Thoracic aorta (tissue), 2 donors: Measurements from ENCODE around the gene B4GALNT2. TPM values are rescaled to one million over a fixed set of nuclear protein-coding genes. Genes with fewer than 3 reads are reported as not detected.
"Not testable (repeated sequence)": the region's sequence is repeated elsewhere in the genome, so short reads cannot be mapped to it uniquely, and the experiment has no call there.

Experiments used
- ATAC-seq: fragments of 150-250 bp; one replicate; pipeline ENCODE4 v1.8.0; 2017; ENCODE audit warnings: low read depth; ENCODE audit not compliant: insufficient number of reproducible peaks, low FRiP score
- DNase-seq: peaks from one replicate; pipeline ENCODE4 v3.0.0-alpha.2; 2020; ENCODE audit warnings: low spot score
- H3K27ac ChIP-seq, 2 donors: fragments of 200-600 bp; sonication (generic); 1 replicate in 1 of 2; 2 replicates in 1 of 2; pipeline ENCODE4 v1.5.1; 2016; ENCODE audit warnings: mild to moderate bottlenecking in 2 of 2, moderate library complexity in 2 of 2
- H3K27me3 ChIP-seq: fragments of 200-600 bp; sonication (generic); replicated peaks from 2 replicates; pipeline ENCODE4 v1.6.0; 2016; ENCODE audit warnings: mild to moderate bottlenecking; ENCODE audit not compliant: insufficient read depth
- H3K36me3 ChIP-seq: fragments of 200-600 bp; sonication (generic); one replicate; pipeline ENCODE4 v1.5.1; 2016
- H3K4me1 ChIP-seq, 2 donors: fragments of 200-600 bp; sonication (generic); 1 replicate in 1 of 2; 2 replicates in 1 of 2; pipeline versions ENCODE4 v1.5.1 to v1.6.0; 2016; ENCODE audit warnings: low read depth in 2 of 2, mild to moderate bottlenecking in 1 of 2; ENCODE audit not compliant: control insufficient read depth in 1 of 2
- H3K4me3 ChIP-seq: fragments of 200-600 bp; sonication (generic); 2 replicates; pipeline ENCODE4 v1.5.1; 2016; ENCODE audit warnings: mild to moderate bottlenecking
- H3K9me3 ChIP-seq: fragments of 200-600 bp; sonication (generic); 2 replicates; pipeline ENCODE4 v1.5.1; 2016
- CTCF ChIP-seq: fragments of 200-600 bp; sonication (generic); IDR thresholded peaks from one replicate; pipeline ENCODE4 v1.5.1; 2019; ENCODE audit warnings: antibody characterized with exemption
- total RNA-seq, 2 donors: library from RNA; depleted of rRNA; stranded (reverse); fragments of >200 nt; gene quantifications; one replicate each; pipeline versions ENCODE4 v1.1.0 to v1.2.3, GENCODE V29; 2016

B4GALNT2 gene
- total RNA-seq, result not detected

DNA sequence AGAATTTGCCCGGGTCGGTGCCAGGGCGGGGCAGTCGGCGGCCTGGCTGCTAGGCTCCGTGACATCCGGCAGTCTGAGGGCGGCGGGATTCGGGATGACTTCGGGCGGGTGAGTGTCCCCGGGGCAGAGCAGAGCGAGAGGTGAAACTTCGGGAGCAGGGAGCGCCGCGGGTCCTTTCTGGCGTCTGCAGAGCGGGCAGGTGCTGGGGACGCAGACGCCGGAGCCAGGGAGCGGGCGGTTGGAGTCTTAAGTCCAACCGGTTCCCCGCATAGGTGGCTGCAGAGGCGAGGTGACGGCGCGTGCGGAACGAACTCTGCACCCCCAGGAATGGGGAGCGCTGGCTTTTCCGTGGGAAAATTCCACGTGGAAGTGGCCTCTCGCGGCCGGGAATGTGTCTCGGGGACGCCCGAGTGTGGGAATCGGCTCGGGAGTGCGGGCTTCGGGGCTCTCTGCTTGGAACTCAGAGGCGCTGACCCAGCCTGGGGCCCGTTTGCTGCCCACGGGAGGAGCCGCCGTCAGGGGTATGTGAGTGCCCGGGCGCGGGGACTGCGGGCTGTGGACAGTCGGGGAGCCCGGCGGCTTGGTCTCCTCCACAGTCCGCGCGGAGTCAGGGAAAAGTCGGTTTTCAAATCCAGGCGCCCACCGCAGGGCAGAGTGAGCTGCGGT lies at the start of gene B4GALNT2:
Gene B4GALNT2 (plus strand): TSS at position 71 of the 666 bp plus-strand sequence. CDS start 24 bp downstream, at position 95.
- peaks cover 5% of the 10 kb centered on the region for H3K9me3 ChIP-seq
- peaks cover 5 to 9% of the 10 kb centered on the region in 2 donors for H3K4me1 ChIP-seq
- H3K27ac ChIP-seq, result no peak within 1 kb of the TSS
- DNase-seq (no peak), ATAC-seq (no peak)
- no peak for TF ChIP-seq CTCF
- H3K4me3 ChIP-seq, result peak within 1 kb of the TSS; percentile 29
- H3K27me3 ChIP-seq, result peaks cover 22% of the 10 kb centered on the region
- no peaks in the 10 kb centered on the region for H3K36me3 ChIP-seq

DNA sequence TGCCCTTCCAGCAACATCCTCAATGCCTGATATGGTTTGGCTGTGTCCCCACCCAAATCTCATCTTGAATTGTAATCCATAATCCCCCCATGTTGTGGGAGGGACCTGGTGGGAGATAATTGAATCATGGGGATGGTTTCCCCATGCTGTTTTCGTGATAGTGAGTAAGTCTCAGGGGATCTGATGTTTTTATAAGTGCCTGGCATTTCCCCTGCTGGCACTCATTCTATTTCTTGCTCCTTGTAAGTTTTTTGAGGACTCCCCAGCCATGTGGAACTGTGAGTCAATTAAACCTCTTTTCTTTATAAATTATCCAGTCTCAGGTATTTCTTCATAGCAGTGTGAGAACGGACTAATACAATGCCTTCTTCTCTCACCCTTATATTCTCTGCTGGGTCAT lies 47.5 kb upstream of the B4GALNT2 start:
- H3K4me1 ChIP-seq, H3K9me3 ChIP-seq, DNase-seq, H3K27me3 ChIP-seq, ATAC-seq, H3K4me3 ChIP-seq, H3K36me3 ChIP-seq, H3K27ac ChIP-seq: not testable (repeated sequence)

GRCh38 chr17:49085565-49086315 lies 46.8 kb upstream of the B4GALNT2 start:
- Histone ChIP-seq H3K27me3 (no peaks in the 10 kb centered on the region), H3K4me3 (no peak overlapping the region), H3K9me3 (no peaks in the 10 kb centered on the region), H3K4me1 (no peaks in the 10 kb centered on the region), H3K36me3 (no peaks in the 10 kb centered on the region), H3K27ac (no peak overlapping the region)
- ATAC-seq (no peak), DNase-seq (no peak)
- TF ChIP-seq CTCF, result no peak

- Histone ChIP-seq H3K9me3 (no peaks in the 10 kb centered on the region), H3K27me3 (no peaks in the 10 kb centered on the region), H3K4me1 (no peaks in the 10 kb centered on the region), H3K27ac (no peak overlapping the region), H3K4me3 (no peak overlapping the region), H3K36me3 (no peaks in the 10 kb centered on the region)
- no peak for TF ChIP-seq CTCF
- DNase-seq (no peak), ATAC-seq (no peak)
Observed at GRCh38 chr17:49086316-49086605, 46.3 kb upstream of the B4GALNT2 start.

DNA sequence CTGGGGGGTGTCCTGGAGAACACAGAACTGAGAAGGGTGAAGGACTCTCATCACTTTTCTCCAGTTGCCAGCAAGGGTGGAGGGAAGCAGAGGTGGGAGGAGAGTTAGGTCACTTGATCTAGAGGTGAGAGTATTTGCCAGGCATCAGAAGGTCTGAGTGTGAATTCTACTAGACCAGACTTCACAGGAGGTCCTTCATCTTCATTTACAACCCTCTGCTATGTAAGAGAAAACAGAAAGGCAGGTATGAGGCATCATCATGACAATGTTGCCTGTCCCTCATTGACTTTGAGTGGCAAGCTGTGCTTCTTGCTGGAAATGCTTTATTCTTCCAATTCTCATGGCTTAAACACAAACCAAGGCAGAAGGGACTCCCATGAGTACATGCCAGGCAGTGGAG lies 45.9 kb upstream of the B4GALNT2 start:
- Histone ChIP-seq H3K4me1 (no peaks in the 10 kb centered on the region), H3K36me3 (no peaks in the 10 kb centered on the region), H3K27ac (no peak overlapping the region), H3K9me3 (no peaks in the 10 kb centered on the region), H3K27me3 (no peaks in the 10 kb centered on the region), H3K4me3 (no peak overlapping the region)
- no peak for DNase-seq
- no peak for TF ChIP-seq CTCF
- ATAC-seq, result no peak
